Ascending aorta (tissue), 2 donors: ENCODE results near the gene G6PC3. TPM values are rescaled to one million over a fixed set of nuclear protein-coding genes. Genes with fewer than 3 reads are reported as not detected.

ENCODE experiments used
- DNase-seq, 2 donors: peaks; one replicate each; pipeline ENCODE4 v3.0.0-alpha.2; 2019; ENCODE audit warnings: low spot score in 2 of 2
- H3K27ac ChIP-seq, 2 donors: fragments of 200-600 bp; sonication (generic); one replicate each; pipeline ENCODE4 v1.5.1; 2016 to 2017; ENCODE audit warnings: mild to moderate bottlenecking in 1 of 2
- H3K27me3 ChIP-seq: fragments of 200-600 bp; sonication (generic); one replicate; pipeline ENCODE4 v1.5.1; 2017
- H3K36me3 ChIP-seq, 2 donors: fragments of 200-600 bp; sonication (generic); one replicate each; pipeline ENCODE4 v1.5.1; 2016
- H3K4me1 ChIP-seq, 2 donors: fragments of 200-600 bp; sonication (generic); one replicate each; pipeline ENCODE4 v1.5.1; 2016 to 2017; ENCODE audit warnings: mild to moderate bottlenecking in 1 of 2
- H3K4me3 ChIP-seq, 2 donors: fragments of 200-600 bp; sonication (generic); one replicate each; pipeline ENCODE4 v1.5.1; 2016 to 2017; ENCODE audit warnings: mild to moderate bottlenecking in 1 of 2
- H3K9me3 ChIP-seq, 2 donors: fragments of 200-600 bp; sonication (generic); one replicate each; pipeline ENCODE4 v1.5.1; 2016
- CTCF ChIP-seq, 3 experiments: fragments of 200-600 bp in 2 of 3; fragments of 450-650 bp in 1 of 3; sonication (generic) in 2 of 3; IDR thresholded peaks; one replicate each; pipeline ENCODE4 v1.5.1; 2016 to 2019; ENCODE audit warnings: antibody characterized with exemption in 3 of 3, mild to moderate bottlenecking in 1 of 3, moderate library complexity in 1 of 3
- intact Hi-C: fragments of 100-400 bp; cut with DNase I; formaldehyde crosslinking; loops from one replicate; pipeline ENCODE4 v1.15.1; 2023
- total RNA-seq: library from RNA; depleted of rRNA; stranded (reverse); fragments of >200 nt; gene quantifications from one replicate; pipeline ENCODE4 v1.1.0, GENCODE V29; 2016

G6PC3 gene
- total RNA-seq, 1 donor from 2014 or later: 111 TPM

DNA sequence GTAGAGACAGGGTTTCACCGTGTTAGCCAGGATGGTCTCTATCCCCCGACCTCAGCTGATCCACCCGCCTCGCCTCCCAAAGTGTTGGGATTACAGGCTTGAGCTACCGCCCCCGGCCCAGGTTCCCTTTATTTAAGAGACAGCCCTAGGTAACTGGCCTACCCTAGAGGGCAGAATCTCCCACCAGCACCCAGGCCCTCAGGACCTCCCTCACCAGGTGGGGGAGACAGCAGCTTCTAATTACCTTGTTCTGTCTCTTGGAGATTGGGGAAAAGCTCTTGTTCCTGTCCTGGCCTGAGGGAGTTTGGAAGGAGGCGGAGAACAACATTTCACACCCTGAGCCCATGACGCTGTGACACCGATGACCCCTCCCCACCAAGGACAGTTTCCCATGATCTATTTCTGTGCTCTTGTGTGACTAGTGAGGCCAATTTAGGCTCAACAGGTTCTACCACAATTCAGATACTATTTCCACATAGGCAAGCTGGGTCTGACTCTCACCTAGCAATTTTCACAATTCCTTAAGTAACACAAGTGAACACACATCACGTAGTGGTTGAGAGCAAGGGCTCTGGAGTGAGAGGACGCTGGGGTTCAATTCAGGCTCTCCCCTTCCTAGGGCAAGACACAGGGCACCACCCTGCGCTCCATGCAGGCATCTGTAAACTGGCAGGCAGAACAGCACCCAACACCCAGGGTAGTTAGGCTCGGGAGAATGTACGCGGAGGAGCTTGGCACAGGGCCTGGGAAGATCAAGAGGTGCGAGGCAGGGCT is 32.5 kb downstream of the G6PC3 start:
- Histone ChIP-seq H3K36me3 (peaks cover 9 to 26% of the 10 kb centered on the region in 2 donors), H3K4me3 (no peak overlapping the region), H3K9me3 (no peaks in the 10 kb centered on the region), H3K4me1 (peaks cover 13 to 56% of the 10 kb centered on the region in 2 donors), H3K27ac (peak overlapping the region; percentile 28 to 51), H3K27me3 (no peaks in the 10 kb centered on the region)
- no peak for DNase-seq
- no peak for TF ChIP-seq CTCF (IDR thresholded peaks at IDR 0.05)
- intact Hi-C loops: no loop called here

DNA sequence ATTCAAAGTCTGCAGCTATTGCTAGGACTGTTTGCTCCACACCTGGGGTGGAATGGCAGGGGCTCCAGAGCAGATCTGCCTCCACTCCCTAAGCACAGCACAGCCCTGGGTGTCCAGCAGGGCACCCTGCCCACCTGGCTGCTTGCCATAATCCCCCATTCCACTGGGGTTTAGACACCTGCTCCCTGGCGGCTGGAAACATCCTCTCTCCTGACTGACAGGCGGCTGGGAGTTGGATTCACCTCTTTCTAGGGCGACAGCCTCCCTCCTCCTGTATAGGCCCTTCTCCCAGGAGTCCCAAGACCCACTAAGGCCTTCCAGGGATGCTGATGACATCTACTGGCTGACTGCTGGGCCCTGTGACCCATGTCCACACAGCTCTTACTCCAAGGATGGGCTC is 34.9 kb downstream of the G6PC3 start:
- H3K9me3 ChIP-seq: no peaks in the 10 kb centered on the region
- no peaks in the 10 kb centered on the region for H3K27me3 ChIP-seq
- intact Hi-C loops: no loop called here
- no peak overlapping the region for H3K4me3 ChIP-seq
- no peak for TF ChIP-seq CTCF (IDR thresholded peaks at IDR 0.05)
- H3K36me3 ChIP-seq: peaks cover 9 to 22% of the 10 kb centered on the region in 2 donors
- no peak for DNase-seq
- peak overlapping the region; percentile 70 for H3K27ac ChIP-seq
- peaks cover 26 to 69% of the 10 kb centered on the region in 2 donors for H3K4me1 ChIP-seq

DNA sequence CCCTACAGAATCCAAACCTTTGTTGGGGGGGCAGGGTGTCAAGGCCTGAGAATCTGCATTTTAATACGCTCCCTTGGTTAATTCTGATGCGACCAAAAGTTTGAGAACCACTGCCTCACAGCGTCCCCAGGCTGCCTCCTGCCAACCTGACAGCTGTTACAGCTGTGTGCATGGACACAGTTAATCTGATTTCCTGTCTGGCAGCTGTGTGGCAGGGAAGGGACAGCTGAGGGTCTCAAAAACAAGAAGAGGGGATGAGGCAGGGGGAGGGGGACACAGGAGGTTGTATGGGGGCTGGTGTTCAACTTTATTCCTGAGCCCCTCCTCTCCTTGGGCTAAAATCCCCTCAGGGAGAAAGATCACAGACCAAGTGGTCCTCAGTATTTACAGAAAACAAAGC is 35.4 kb downstream of the G6PC3 start:
- intact Hi-C loops: no loop called here

GRCh38 chr17:44106801-44107200 is 36.3 kb downstream of the G6PC3 start:
- intact Hi-C loops: no loop called here
- Histone ChIP-seq H3K36me3 (peaks cover 9 to 17% of the 10 kb centered on the region in 2 donors), H3K4me3 (no peak overlapping the region), H3K9me3 (no peaks in the 10 kb centered on the region), H3K27ac (peak overlapping the region; percentile 86 to 95), H3K4me1 (peaks cover 30 to 67% of the 10 kb centered on the region in 2 donors), H3K27me3 (no peaks in the 10 kb centered on the region)
- no peak for DNase-seq
- no peak for TF ChIP-seq CTCF (IDR thresholded peaks at IDR 0.05)

More for the DNA sequence above, 35.4 kb downstream of the G6PC3 start:
- Histone ChIP-seq H3K27ac (peak overlapping the region; percentile 70), H3K9me3 (no peaks in the 10 kb centered on the region), H3K4me1 (peaks cover 26 to 66% of the 10 kb centered on the region in 2 donors), H3K4me3 (no peak overlapping the region), H3K36me3 (peaks cover 9 to 22% of the 10 kb centered on the region in 2 donors), H3K27me3 (no peaks in the 10 kb centered on the region)
- no peak for TF ChIP-seq CTCF (IDR thresholded peaks at IDR 0.05)
- no peak for DNase-seq

DNA sequence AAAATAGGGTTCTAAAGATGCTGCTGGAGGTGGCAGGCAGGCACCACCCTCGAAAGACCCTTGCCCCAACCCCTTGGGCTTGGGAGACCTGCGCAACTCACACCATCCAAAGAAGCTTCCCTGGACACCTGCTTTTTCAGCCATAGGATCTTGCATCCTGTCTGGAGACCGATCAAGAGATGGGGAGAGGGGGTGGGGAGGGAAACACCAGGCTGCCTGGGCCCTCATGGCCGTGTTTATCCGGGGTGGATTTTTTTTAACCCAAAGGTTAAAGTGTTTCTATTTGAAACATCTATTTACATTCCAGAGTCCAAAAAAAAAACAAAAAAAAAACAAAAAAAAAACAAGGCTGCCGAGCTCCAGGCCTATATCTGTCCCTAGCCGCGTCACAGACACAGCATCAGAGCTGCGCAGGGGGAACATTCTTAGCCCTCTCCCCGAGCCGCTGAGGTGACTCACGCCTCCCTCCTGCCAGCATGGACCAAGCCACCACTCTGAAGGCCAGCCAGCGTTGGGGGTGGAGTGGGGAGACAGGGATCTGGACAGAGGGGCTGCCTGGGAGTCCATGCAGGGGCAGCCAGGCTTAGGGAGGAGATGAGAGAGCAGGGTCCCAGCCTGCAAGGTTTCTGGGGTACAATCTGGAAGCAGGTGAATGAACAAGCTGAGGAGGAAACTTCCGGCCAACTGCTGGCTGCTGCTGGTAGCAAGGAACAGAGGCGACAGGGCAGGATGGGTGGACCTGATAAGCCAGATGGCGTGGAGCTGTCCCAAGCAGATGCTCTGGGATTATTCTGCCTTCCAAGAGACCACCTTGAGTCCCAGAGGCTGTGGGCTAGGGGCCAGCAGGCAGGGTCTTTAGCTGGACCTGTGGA is 38.1 kb downstream of the G6PC3 start:
- H3K27ac ChIP-seq: peak overlapping the region; percentile 86 to 95

More for the DNA sequence above, 38.1 kb downstream of the G6PC3 start:
- Histone ChIP-seq H3K4me3 (peak overlapping the region; percentile 45 to 68), H3K27me3 (no peaks in the 10 kb centered on the region), H3K9me3 (no peaks in the 10 kb centered on the region), H3K36me3 (peaks cover 11 to 12% of the 10 kb centered on the region in 2 donors), H3K4me1 (peaks cover 34 to 80% of the 10 kb centered on the region in 2 donors)
- TF ChIP-seq CTCF (IDR thresholded peaks at IDR 0.05): no peak
- intact Hi-C loops: loop anchor here (1.0 to 2.0 kb wide), 2 partner anchors 15 to 78 kb away; partner anchors contain the start of genes HDAC5 and TMUB2
- DNase-seq: peak; percentile 90 to 98
